SK-N-MC (cell line): Measurements from ENCODE around the gene SHE.
"Not testable (repeated sequence)": the region's sequence is repeated elsewhere in the genome, so short reads cannot be mapped to it uniquely, and the experiment has no call there.

Experiments used
- DNase-seq: peaks from one replicate; pipeline ENCODE4 v3.0.0-alpha.2; 2011; ENCODE audit warnings: low read depth, low spot score
- H3K27ac ChIP-seq: fragments of 200-600 bp; sonication (generic); 2 replicates; pipeline ENCODE4 v1.5.1; 2016; ENCODE audit warnings: mixed run types
- H3K36me3 ChIP-seq: fragments of 200-600 bp; sonication (generic); 2 replicates; pipeline ENCODE4 v1.6.1; 2017; ENCODE audit warnings: antibody characterized with exemption, low read length, mixed read lengths; ENCODE audit not compliant: insufficient read depth
- H3K4me3 ChIP-seq: fragments of 200-600 bp; sonication (generic); 2 replicates; pipeline ENCODE4 v1.5.1; 2016
- H3K9ac ChIP-seq: fragments of 200-600 bp; sonication (generic); 2 replicates; pipeline ENCODE4 v1.8.0; 2017; ENCODE audit warnings: mixed run types, mixed read lengths; ENCODE audit not compliant: insufficient read length
- H3K9me3 ChIP-seq: fragments of 200-600 bp; sonication (generic); 2 replicates; pipeline ENCODE4 v1.6.1; 2017; ENCODE audit warnings: low read depth, mild to moderate bottlenecking, antibody characterized with exemption, low read length, moderate library complexity, mixed read lengths
- EZH2 ChIP-seq: fragments of 200-600 bp; sonication (generic); IDR thresholded peaks from one replicate; pipeline ENCODE4 v1.6.1; 2017; ENCODE audit warnings: antibody characterized with exemption
- FOXP2 ChIP-seq: optimal IDR thresholded peaks from 2 replicates; pipeline ENCODE3; 2011; ENCODE audit warnings: mild to moderate bottlenecking, moderate library complexity; ENCODE audit not compliant: insufficient read depth; ENCODE audit errors: extremely low read length, control extremely low read depth
- POLR2AphosphoS5 ChIP-seq: IDR thresholded peaks from 2 replicates; pipeline ENCODE4 v1.6.1; 2012; ENCODE audit warnings: mild to moderate bottlenecking, low read depth, low read length, borderline replicate concordance

The SHE gene

GRCh38 chr1:154546264-154547063 is 44.3 kb upstream of the SHE start:
- Histone ChIP-seq H3K4me3 (no peak overlapping the region), H3K36me3 (peaks cover 26% of the 10 kb centered on the region), H3K27ac (no peak overlapping the region), H3K9me3 (no peaks in the 10 kb centered on the region), H3K9ac (no peak overlapping the region)
- peak; percentile 8 for DNase-seq
- TF ChIP-seq POLR2AphosphoS5, result no peak
- no peak for TF ChIP-seq EZH2
- no peak for TF ChIP-seq FOXP2

GRCh38 chr1:154541231-154541630 is 39.0 kb upstream of the SHE start:
- no peak overlapping the region for H3K4me3 ChIP-seq
- H3K9ac ChIP-seq, result no peak overlapping the region
- H3K36me3 ChIP-seq, result no peaks in the 10 kb centered on the region
- no peaks in the 10 kb centered on the region for H3K9me3 ChIP-seq
- TF ChIP-seq EZH2 (no peak), FOXP2 (no peak), POLR2AphosphoS5 (no peak)
- no peak for DNase-seq
- no peak overlapping the region for H3K27ac ChIP-seq

DNA sequence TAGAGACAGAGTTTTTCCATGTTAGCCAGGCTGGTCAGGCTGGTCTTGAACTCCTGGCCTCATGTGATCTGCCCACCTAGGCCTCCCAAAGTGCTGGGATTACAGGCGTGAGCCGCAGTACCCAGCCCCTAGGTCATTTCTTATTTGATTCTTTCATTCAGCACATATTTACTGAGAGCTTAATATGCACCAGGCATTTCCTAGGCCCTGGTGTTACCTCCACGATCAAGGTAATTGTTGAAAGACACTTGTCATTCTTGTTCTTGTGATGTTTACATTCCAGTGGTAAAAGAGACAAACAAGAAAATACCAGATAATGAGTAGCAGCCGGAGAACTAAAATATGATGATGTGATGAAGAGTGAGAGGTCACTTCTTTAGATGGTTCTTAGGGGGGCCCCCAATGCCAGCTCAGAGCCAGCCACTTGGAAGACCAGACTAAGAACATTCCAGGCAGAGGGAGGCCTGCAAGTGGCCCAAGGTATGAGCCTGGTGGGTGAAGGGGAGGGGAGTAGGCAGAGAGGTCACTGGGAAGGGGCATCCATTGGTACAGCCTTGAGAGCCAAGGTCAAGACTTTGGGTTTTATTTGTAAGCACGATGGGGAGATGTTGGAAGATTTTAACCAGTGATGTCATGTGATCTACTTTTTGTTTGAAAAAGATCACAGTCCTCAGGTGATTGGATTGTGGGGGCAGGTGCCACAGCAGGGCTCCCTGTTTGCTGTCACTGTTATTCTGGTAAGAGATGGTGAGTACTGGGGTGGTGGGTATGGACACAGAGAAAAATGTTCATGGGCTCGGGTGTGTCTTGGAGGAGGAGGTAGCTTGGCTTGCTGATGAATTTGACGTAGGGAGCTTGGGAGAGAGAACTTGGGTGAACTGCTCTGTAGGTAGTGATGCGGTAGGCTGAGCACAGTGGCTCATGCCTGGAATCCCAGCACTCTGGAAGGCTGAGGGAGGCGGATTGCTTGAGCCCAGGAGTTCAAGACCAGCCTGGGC is 37.6 kb upstream of the SHE start:
- no peaks in the 10 kb centered on the region for H3K9me3 ChIP-seq

DNA sequence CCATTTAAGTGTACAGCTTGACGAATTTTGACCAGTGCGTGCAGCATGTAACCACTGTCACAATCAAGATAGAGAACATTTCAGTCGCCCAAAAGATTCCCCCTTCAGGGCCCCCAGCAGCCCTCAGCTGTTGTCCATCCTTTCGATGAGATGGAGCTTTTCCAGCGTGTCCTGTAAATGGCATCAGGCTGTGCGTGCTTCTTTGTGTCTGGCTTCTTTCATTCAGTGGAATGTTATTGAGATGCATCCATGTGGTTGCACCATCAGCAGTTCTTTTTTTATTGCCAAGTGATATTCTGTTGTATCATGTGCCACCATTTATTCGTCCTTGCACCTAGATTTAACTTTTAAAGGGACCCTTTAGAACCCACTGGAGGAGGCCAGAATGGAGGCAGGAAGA is 34.4 kb upstream of the SHE start:
- no peak for DNase-seq
- no peak for TF ChIP-seq EZH2
- TF ChIP-seq FOXP2, result no peak
- TF ChIP-seq POLR2AphosphoS5, result no peak
- Histone ChIP-seq H3K4me3 (no peak overlapping the region), H3K27ac (no peak overlapping the region), H3K36me3 (no peaks in the 10 kb centered on the region), H3K9me3 (no peaks in the 10 kb centered on the region), H3K9ac (no peak overlapping the region)

More for the DNA sequence above, 37.6 kb upstream of the SHE start:
- Histone ChIP-seq H3K4me3 (no peak overlapping the region), H3K9ac (no peak overlapping the region), H3K36me3 (no peaks in the 10 kb centered on the region), H3K27ac (no peak overlapping the region)
- DNase-seq, result no peak
- TF ChIP-seq POLR2AphosphoS5 (no peak), FOXP2 (no peak), EZH2 (no peak)

- Histone ChIP-seq H3K4me3 (no peak overlapping the region), H3K36me3 (no peaks in the 10 kb centered on the region), H3K9me3 (no peaks in the 10 kb centered on the region), H3K27ac (no peak overlapping the region), H3K9ac (no peak overlapping the region)
- no peak for TF ChIP-seq FOXP2
- no peak for TF ChIP-seq EZH2
- TF ChIP-seq POLR2AphosphoS5, result no peak
- no peak for DNase-seq
These were observed 32.0 kb upstream of the SHE start for GRCh38 chr1:154533952-154534844.

GRCh38 chr1:154531950-154532349 is 29.7 kb upstream of the SHE start:
- H3K9ac ChIP-seq, DNase-seq, H3K4me3 ChIP-seq, H3K9me3 ChIP-seq, H3K36me3 ChIP-seq, H3K27ac ChIP-seq: not testable (repeated sequence)

DNA sequence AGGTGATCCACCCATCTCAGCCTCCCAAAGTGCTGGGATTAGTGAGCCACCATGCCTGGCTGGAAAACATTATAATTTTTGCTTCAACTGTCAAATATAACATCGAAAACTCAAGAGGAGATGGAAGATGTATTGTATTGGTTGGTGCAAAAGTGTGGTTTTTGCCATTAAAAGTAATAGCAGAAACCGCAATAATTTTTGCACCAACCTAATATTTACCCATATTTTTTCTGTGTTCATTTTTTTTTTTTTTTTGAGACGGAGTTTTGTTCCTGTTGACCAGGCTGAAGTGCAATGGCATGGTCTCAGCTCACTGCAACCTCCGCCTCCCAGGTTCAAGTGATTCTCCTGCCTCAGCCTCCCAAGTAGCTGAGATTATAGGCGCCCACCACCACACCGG is 27.1 kb upstream of the SHE start:
- no peak for DNase-seq
- Histone ChIP-seq H3K36me3 (no peaks in the 10 kb centered on the region), H3K27ac (no peak overlapping the region), H3K9me3 (no peaks in the 10 kb centered on the region), H3K9ac (no peak overlapping the region), H3K4me3 (no peak overlapping the region)
- no peak for TF ChIP-seq POLR2AphosphoS5
- no peak for TF ChIP-seq EZH2
- TF ChIP-seq FOXP2, result no peak

DNA sequence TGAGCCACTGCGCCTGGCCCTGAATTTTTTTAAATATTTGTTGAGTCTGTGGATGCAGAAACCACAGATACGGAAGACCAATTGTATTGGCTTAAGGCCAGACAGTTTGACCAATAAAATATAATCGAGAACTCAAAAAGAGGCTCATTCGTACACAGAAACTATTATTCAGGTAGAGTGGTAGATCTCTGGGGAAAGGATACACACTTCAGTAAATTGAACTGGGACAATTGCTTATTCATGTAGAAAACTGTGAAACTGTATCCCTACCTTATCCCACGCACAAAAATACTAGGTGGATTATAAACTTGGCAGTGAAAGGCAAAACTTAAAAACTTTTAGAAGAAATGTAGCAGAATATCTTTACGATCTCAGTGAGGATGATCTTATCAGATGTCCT is 25.0 kb upstream of the SHE start:
- Histone ChIP-seq H3K27ac (no peak overlapping the region), H3K4me3 (no peak overlapping the region), H3K36me3 (no peaks in the 10 kb centered on the region), H3K9me3 (no peaks in the 10 kb centered on the region), H3K9ac (no peak overlapping the region)
- no peak for TF ChIP-seq POLR2AphosphoS5
- TF ChIP-seq FOXP2, result no peak
- TF ChIP-seq EZH2, result no peak
- no peak for DNase-seq
